ENCODE measurements around the gene LUC7L3. TPM values are rescaled to one million over a fixed set of nuclear protein-coding genes. Genes with fewer than 3 reads are reported as not detected.
A peak's percentile ranks its signal among the peaks of the same experiment; 100 is the strongest.
"Not testable (repeated sequence)": the region's sequence is repeated elsewhere in the genome, so short reads cannot be mapped to it uniquely, and the experiment has no call there.

Gene LUC7L3
- total and polyA plus RNA-seq, 4 donors, result 38.1 to 188 (median 89.4) TPM

DNA sequence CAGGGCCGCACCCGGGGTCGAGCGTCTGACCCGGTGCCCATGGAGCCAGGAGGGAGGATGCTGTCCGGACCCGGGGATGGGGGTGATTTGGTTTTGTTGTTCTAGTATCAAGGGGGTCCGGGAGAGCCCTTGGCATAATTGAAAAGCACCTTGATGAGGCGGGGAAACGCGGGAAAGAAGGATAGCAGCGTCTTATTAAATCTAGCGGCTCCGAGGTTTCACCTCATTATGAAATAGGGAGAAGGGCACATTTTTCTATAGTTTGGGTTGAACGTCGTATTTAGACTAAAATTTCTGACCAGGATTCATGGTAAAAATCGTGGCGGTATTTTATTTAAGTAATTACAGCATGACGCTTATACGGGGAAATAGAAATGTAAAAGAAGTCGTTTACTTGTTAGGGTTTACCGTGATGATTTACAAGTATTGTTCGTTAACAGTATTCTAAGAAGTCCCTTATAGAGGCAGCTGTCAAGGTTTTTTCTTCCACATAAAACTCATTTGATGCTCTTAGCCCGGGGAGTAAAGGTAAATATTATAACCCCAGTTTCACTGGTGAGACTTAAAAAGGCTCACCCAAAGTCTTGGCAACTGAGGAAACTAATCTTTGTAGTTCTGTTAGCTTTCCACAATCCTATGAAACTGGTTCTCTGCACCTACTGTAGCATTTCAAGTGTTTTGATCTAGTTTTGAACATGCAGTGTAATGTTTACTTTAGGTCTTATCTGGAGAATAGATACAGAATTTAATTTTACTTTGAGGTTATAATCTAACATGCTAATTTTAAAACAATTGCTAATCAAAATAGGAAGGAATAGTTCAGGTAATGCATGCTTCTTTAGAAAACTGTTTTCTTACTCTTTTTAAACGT, 756 bp downstream of the LUC7L3 start:
- TF ChIP-seq, protein P1, sequence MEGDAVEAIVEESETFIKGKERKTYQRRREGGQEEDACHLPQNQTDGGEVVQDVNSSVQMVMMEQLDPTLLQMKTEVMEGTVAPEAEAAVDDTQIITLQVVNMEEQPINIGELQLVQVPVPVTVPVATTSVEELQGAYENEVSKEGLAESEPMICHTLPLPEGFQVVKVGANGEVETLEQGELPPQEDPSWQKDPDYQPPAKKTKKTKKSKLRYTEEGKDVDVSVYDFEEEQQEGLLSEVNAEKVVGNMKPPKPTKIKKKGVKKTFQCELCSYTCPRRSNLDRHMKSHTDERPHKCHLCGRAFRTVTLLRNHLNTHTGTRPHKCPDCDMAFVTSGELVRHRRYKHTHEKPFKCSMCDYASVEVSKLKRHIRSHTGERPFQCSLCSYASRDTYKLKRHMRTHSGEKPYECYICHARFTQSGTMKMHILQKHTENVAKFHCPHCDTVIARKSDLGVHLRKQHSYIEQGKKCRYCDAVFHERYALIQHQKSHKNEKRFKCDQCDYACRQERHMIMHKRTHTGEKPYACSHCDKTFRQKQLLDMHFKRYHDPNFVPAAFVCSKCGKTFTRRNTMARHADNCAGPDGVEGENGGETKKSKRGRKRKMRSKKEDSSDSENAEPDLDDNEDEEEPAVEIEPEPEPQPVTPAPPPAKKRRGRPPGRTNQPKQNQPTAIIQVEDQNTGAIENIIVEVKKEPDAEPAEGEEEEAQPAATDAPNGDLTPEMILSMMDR (IDR thresholded peaks at IDR 0.05; ENCODE audit: control extremely low read depth, extremely low read depth), result no peak

DNA sequence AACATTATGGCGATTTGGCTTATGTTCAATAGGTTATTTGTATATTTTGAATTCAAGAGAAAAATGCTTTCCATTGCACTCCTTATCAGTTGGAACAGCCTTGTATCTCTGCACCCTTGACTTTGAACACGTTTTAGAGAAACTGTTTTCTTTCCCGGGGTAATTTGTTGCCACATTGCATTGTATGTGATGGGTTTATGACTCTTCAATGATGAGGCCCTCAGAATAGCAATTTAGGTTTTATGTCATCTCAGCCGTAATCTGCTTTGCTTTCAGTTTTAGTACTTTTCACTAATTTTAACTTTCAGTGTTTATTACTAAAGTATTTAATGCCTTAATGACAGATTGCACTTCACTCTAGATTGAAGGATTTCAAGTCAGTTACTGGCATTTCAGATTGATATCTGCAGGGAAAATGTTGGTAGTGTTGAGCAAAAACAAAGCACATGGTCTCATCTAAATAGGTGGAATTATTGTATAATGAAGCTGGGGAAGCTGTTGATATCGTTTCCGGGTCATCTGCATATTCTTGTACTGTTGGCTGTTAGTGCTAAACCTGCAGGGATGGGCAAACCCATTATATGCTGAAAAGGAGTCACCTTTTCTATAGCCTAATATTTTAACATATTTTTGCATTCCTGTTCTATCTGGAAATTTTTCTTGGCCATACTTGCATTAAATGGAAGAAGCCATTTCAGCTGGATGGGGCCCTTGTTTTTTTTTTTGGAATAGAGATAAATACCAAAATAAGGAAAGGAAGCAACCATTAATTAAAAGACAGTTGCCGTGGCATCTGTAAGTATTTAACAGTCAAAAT, 2.0 kb downstream of the LUC7L3 start:
- peak in 2 of 3 donors; percentile 22 to 27 for DNase-seq
- peaks cover 0 to 24% (median 19%) of the 10 kb centered on the region in 5 donors for H3K4me1 ChIP-seq (ENCODE audit: control insufficient read depth in 5 of 5, insufficient read depth in 5 of 5, low read length in 5 of 5)

More for the DNA sequence above, 756 bp downstream of the LUC7L3 start:
- H3K27ac ChIP-seq (ENCODE audit: low read depth in 1 of 2, low read length in 1 of 2), result peak overlapping the region; percentile 97 to 98
- peak in 2 of 3 donors; percentile 57 to 59 for DNase-seq
- H3K27me3 ChIP-seq (ENCODE audit: control insufficient read depth in 3 of 3, insufficient read depth in 3 of 3, low read length in 2 of 3), result no peaks in the 10 kb centered on the region
- peak overlapping the region; percentile 98 for H3K4me3 ChIP-seq
- H3K4me1 ChIP-seq (ENCODE audit: control insufficient read depth in 5 of 5, insufficient read depth in 5 of 5, low read length in 5 of 5), result peaks cover 0 to 24% (median 17%) of the 10 kb centered on the region in 5 donors
- no peaks in the 10 kb centered on the region for H3K9me3 ChIP-seq (ENCODE audit: control insufficient read depth in 4 of 4, insufficient read depth in 3 of 4, low read length in 3 of 4)
- H3K36me3 ChIP-seq (ENCODE audit: control insufficient read depth in 4 of 4, insufficient read depth in 4 of 4, low read length in 4 of 4), result peaks cover 0 to 3% (median 0%) of the 10 kb centered on the region in 4 donors
- ATAC-seq (ENCODE audit: insufficient read depth, low FRiP score), result no peak
- WGBS, 2 donors, result 0% methylated on average over 25 of the region's 25 CpGs
- H3K9ac ChIP-seq (ENCODE audit: insufficient read depth in 1 of 2, low read length in 2 of 2), result peak overlapping the region; percentile 73 to 92

DNA sequence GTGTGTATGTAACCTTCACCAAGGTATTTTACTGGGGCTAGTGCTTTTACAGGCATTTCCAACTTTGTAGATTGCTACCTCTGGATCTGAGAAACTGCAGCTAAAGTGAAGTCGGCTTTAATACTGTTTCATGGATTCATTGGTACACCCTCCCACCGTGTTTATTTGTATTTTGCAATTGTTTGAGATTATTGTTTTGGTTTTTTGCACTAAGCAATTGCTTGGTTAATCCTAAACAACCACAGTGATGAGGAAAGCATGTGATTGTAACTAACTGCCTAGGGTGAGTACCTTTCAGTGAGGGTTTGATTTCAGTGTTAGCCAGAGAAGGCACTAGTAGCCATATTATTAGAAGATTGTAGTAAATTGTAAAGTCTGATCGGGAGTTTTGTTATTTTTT, 3.3 kb downstream of the LUC7L3 start:
- Histone ChIP-seq H3K36me3 (ENCODE audit: control insufficient read depth in 4 of 4, insufficient read depth in 4 of 4, low read length in 4 of 4) (peaks cover 0 to 3% (median 0%) of the 10 kb centered on the region in 4 donors), H3K9ac (ENCODE audit: insufficient read depth in 1 of 2, low read length in 2 of 2) (no peak overlapping the region), H3K27ac (ENCODE audit: low read depth in 1 of 2, low read length in 1 of 2) (no peak overlapping the region), H3K4me3 (no peak overlapping the region), H3K9me3 (ENCODE audit: control insufficient read depth in 4 of 4, insufficient read depth in 3 of 4, low read length in 3 of 4) (no peaks in the 10 kb centered on the region), H3K27me3 (ENCODE audit: control insufficient read depth in 3 of 3, insufficient read depth in 3 of 3, low read length in 2 of 3) (no peaks in the 10 kb centered on the region), H3K4me1 (ENCODE audit: control insufficient read depth in 5 of 5, insufficient read depth in 5 of 5, low read length in 5 of 5) (peaks cover 0 to 34% (median 19%) of the 10 kb centered on the region in 5 donors)
- no peak for DNase-seq
- ATAC-seq (ENCODE audit: insufficient read depth, low FRiP score), result no peak
- TF ChIP-seq, protein P1 (IDR thresholded peaks at IDR 0.05; ENCODE audit: control extremely low read depth, extremely low read depth), result no peak
- 43 to 56% methylated on average over 3 of the region's 3 CpGs for WGBS, 2 donors

More for the DNA sequence above, 2.0 kb downstream of the LUC7L3 start:
- 7 to 8% methylated on average over 7 of the region's 7 CpGs for WGBS, 2 donors
- Histone ChIP-seq H3K9ac (ENCODE audit: insufficient read depth in 1 of 2, low read length in 2 of 2) (peak overlapping the region; percentile 73 to 92), H3K9me3 (ENCODE audit: control insufficient read depth in 4 of 4, insufficient read depth in 3 of 4, low read length in 3 of 4) (no peaks in the 10 kb centered on the region), H3K4me3 (peak overlapping the region; percentile 28), H3K27ac (ENCODE audit: low read depth in 1 of 2, low read length in 1 of 2) (no peak overlapping the region), H3K27me3 (ENCODE audit: control insufficient read depth in 3 of 3, insufficient read depth in 3 of 3, low read length in 2 of 3) (no peaks in the 10 kb centered on the region), H3K36me3 (ENCODE audit: control insufficient read depth in 4 of 4, insufficient read depth in 4 of 4, low read length in 4 of 4) (peaks cover 0 to 3% (median 0%) of the 10 kb centered on the region in 4 donors)
- no peak for ATAC-seq (ENCODE audit: insufficient read depth, low FRiP score)
- TF ChIP-seq, protein P1 (IDR thresholded peaks at IDR 0.05; ENCODE audit: control extremely low read depth, extremely low read depth), result no peak

DNA sequence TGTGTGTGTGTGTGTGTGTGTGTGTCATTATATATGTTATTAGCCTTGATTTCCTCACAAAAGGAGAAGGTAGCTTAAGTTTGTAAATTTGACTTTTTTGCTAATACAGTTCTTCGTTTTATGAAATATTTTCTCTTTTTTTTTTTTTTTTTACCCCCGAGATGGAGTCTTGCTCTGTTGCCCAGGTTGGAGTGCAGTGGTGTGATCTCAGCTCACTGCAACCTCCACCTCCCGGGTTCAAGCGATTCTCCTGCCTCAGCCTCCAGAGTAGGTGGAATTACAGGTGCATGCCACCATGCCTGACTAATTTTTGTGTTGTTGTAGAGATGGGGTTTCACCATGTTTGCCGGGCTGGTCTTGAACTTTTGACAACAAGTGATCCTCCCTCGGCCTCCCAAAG, 5.2 kb downstream of the LUC7L3 start:
- H3K27ac ChIP-seq (ENCODE audit: low read depth in 1 of 2, low read length in 1 of 2); DNase-seq; H3K9ac ChIP-seq (ENCODE audit: insufficient read depth in 1 of 2, low read length in 2 of 2); H3K9me3 ChIP-seq (ENCODE audit: control insufficient read depth in 4 of 4, insufficient read depth in 3 of 4, low read length in 3 of 4); ATAC-seq (ENCODE audit: insufficient read depth, low FRiP score); H3K4me3 ChIP-seq; H3K36me3 ChIP-seq (ENCODE audit: control insufficient read depth in 4 of 4, insufficient read depth in 4 of 4, low read length in 4 of 4); H3K27me3 ChIP-seq (ENCODE audit: control insufficient read depth in 3 of 3, insufficient read depth in 3 of 3, low read length in 2 of 3): not testable (repeated sequence)
- WGBS, 2 donors, result 90 to 98% methylated on average over 6 of the region's 6 CpGs
- peaks cover 0 to 40% (median 17%) of the 10 kb centered on the region in 5 donors for H3K4me1 ChIP-seq (ENCODE audit: control insufficient read depth in 5 of 5, insufficient read depth in 5 of 5, low read length in 5 of 5)

Data from lung (tissue), 12 donors.